Progenitor cell of endocrine pancreas (in vitro differentiated cells): ENCODE results near the gene CD96. TPM values are rescaled to one million over a fixed set of nuclear protein-coding genes. Genes with fewer than 3 reads are reported as not detected.

Source experiments
- DNase-seq: peaks from one replicate; pipeline ENCODE4 v3.0.0; 2021; ENCODE audit warnings: low spot score; ENCODE audit not compliant: unreplicated experiment
- H3K27ac Mint-ChIP-seq: 2 replicates; pipeline ENCODE4 v1.8.0; 2021; ENCODE audit warnings: mild to moderate bottlenecking, moderate library complexity, mixed read lengths
- H3K27me3 Mint-ChIP-seq: 2 replicates; pipeline ENCODE4 v1.8.0; 2021; ENCODE audit warnings: mixed read lengths
- H3K36me3 Mint-ChIP-seq: 2 replicates; pipeline ENCODE4 v1.8.0; 2022; ENCODE audit warnings: mixed read lengths; ENCODE audit not compliant: insufficient read depth
- H3K4me1 Mint-ChIP-seq: 2 replicates; pipeline ENCODE4 v1.8.0; 2021; ENCODE audit warnings: low read depth, mixed read lengths
- H3K4me3 Mint-ChIP-seq: 2 replicates; pipeline ENCODE4 v1.8.0; 2021; ENCODE audit warnings: low read depth, mild to moderate bottlenecking, moderate library complexity, mixed read lengths
- H3K9me3 Mint-ChIP-seq: 2 replicates; pipeline ENCODE4 v1.8.0; 2021; ENCODE audit warnings: low read depth, mixed read lengths
- total RNA-seq: library from RNA; stranded (reverse); gene quantifications from 2 replicates; pipeline ENCODE4 v1.2.1, GENCODE V29; 2021
- TF ChIP-seq, protein P1 (sequence below): fragments of 200-600 bp; sonication (generic); IDR thresholded peaks from one replicate; pipeline ENCODE4 v1.5.0; 2021; ENCODE audit warnings: antibody characterized with exemption, mild to moderate bottlenecking; ENCODE audit not compliant: unreplicated experiment

CD96 gene
- total RNA-seq, 1 donor from 2014 or later: not detected

DNA sequence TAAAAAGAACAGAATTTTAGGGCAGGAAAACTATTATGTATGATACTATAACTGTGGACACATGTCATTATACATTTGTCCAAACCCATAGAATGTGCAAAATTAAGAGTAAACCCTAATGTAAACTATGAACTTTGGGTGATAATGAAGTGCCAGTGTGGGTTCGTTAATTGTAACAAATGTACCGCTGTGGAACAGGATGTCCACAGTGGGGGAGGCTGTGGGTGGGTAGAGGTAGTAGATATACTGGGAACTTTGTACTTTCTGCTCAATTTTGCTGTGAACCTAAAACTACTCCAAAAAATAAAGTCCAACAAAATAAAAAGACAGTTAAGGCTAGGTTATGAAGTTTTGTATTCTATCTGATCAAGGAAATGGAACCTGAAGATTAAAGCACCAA is 24.8 kb downstream of the CD96 start:
- TF ChIP-seq, protein P1, sequence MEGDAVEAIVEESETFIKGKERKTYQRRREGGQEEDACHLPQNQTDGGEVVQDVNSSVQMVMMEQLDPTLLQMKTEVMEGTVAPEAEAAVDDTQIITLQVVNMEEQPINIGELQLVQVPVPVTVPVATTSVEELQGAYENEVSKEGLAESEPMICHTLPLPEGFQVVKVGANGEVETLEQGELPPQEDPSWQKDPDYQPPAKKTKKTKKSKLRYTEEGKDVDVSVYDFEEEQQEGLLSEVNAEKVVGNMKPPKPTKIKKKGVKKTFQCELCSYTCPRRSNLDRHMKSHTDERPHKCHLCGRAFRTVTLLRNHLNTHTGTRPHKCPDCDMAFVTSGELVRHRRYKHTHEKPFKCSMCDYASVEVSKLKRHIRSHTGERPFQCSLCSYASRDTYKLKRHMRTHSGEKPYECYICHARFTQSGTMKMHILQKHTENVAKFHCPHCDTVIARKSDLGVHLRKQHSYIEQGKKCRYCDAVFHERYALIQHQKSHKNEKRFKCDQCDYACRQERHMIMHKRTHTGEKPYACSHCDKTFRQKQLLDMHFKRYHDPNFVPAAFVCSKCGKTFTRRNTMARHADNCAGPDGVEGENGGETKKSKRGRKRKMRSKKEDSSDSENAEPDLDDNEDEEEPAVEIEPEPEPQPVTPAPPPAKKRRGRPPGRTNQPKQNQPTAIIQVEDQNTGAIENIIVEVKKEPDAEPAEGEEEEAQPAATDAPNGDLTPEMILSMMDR: no peak
- Mint-ChIP-seq H3K27me3 (no peaks in the 10 kb centered on the region), H3K4me3 (no peak overlapping the region), H3K9me3 (no peaks in the 10 kb centered on the region), H3K27ac (no peak overlapping the region), H3K36me3 (no peaks in the 10 kb centered on the region), H3K4me1 (no peaks in the 10 kb centered on the region)
- no peak for DNase-seq

DNA sequence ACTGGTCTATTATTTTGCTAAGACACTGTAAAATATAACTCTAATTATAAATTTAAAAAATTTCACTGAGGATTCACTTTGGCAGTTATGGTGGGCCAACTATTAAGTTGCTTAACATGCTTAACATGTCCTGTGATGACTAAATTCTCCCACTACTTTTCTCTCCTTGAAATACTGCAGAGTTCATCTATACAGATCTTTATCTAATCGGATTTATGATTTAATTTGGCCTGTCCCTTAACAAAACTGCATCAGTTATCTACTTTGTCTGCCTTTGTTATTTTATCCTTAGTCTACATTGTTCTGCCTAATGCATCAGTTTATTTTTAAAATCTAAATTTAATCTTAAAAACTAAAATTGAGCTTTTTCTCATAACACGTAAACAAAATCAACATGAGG is 26.4 kb downstream of the CD96 start:
- Mint-ChIP-seq H3K27ac (no peak overlapping the region), H3K4me3 (no peak overlapping the region), H3K36me3 (no peaks in the 10 kb centered on the region), H3K9me3 (no peaks in the 10 kb centered on the region), H3K27me3 (no peaks in the 10 kb centered on the region), H3K4me1 (peaks cover 2% of the 10 kb centered on the region)
- DNase-seq: no peak
- TF ChIP-seq, protein P1: no peak

- Mint-ChIP-seq H3K4me3 (no peak overlapping the region), H3K27ac (no peak overlapping the region), H3K9me3 (no peaks in the 10 kb centered on the region), H3K27me3 (no peaks in the 10 kb centered on the region), H3K4me1 (peaks cover 5% of the 10 kb centered on the region), H3K36me3 (no peaks in the 10 kb centered on the region)
- DNase-seq: no peak
- TF ChIP-seq, protein P1: no peak
Observed at GRCh38 chr3:111568911-111569310, 26.9 kb downstream of the CD96 start.

DNA sequence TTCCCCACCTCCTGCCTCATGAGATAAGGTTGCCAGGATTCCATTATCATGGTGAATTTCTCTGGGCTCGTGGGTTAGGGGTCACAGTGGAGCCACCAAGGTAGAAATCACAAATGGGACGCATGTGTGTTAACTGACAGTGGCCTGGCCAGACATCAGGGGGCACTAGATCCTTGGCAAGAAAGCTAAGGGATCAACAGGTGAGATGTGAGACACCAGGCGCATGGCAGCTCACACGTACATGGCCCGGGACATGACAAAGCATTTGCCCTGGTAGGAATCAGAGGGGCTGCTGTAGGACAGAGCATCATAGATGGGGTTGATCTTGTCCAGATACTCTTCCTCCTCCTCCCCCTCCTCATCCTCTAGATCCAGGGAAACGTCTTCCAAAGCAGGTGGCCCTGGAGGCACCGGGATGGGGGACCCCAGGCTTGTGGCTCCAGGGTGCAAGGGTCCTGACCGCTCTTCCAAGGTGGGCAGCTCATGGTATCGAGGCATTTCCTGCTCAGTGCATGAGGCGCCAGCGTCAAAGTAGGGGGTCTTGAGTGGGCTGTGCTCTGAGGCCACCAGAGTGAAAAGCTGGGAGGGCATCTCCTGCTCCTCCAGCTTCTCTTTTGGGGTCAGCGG is 28.5 kb downstream of the CD96 start:
- no peak overlapping the region for H3K4me3 Mint-ChIP-seq
- H3K9me3 Mint-ChIP-seq: no peaks in the 10 kb centered on the region
- no peak overlapping the region for H3K27ac Mint-ChIP-seq
- H3K4me1 Mint-ChIP-seq: peaks cover 7% of the 10 kb centered on the region
- TF ChIP-seq, protein P1: no peak
- no peak for DNase-seq
- H3K27me3 Mint-ChIP-seq: no peaks in the 10 kb centered on the region
- H3K36me3 Mint-ChIP-seq: no peaks in the 10 kb centered on the region

- no peaks in the 10 kb centered on the region for H3K27me3 Mint-ChIP-seq
- peaks cover 7% of the 10 kb centered on the region for H3K4me1 Mint-ChIP-seq
- no peak overlapping the region for H3K27ac Mint-ChIP-seq
- no peaks in the 10 kb centered on the region for H3K9me3 Mint-ChIP-seq
- TF ChIP-seq, protein P1: no peak
- no peak overlapping the region for H3K4me3 Mint-ChIP-seq
- DNase-seq: no peak
- H3K36me3 Mint-ChIP-seq: no peaks in the 10 kb centered on the region
Observed at GRCh38 chr3:111571282-111571681, 29.3 kb downstream of the CD96 start.
